ENCODE measurements around the gene CYTH3. TPM values are rescaled to one million over a fixed set of nuclear protein-coding genes. Genes with fewer than 3 reads are reported as not detected.
"Not testable (repeated sequence)": the region's sequence is repeated elsewhere in the genome, so short reads cannot be mapped to it uniquely, and the experiment has no call there.

The CYTH3 gene
- total and polyA plus RNA-seq, 2 experiments from 2014 or later = 11.9 to 15.7 TPM

DNA sequence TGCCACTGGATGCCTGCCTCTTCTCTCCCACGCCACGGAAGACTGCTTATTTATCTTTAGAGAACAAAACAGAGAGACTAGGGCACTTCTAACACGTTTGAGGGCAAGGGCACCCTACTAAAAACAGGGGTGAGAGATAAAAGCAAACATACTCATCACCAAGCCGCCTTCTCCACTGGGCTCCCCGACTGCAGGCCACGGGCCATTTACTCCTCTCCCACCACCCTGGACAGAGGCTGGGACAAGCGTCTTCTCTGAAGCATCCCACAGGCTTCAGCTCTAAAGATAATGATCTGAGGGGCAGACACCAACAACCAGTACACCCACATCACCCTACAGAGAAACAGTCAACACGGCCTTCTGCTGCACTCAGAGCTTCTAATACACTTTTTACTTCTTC is 78.7 kb downstream of the CYTH3 start:
- H3K79me2 ChIP-seq = peaks cover 19% of the 10 kb centered on the region
- H3K27ac ChIP-seq = no peak overlapping the region
- H3K27me3 ChIP-seq = no peaks in the 10 kb centered on the region
- no peaks in the 10 kb centered on the region for H4K20me1 ChIP-seq (ENCODE audit: insufficient read depth, poor library complexity, severe bottlenecking)
- no peak for DNase-seq (ENCODE audit: low spot score)
- no peaks in the 10 kb centered on the region for H3K9me2 ChIP-seq (replicated peaks; ENCODE audit: insufficient read depth)
- no peaks in the 10 kb centered on the region for H3K36me3 ChIP-seq (replicated peaks; ENCODE audit: insufficient read depth, low read depth)
- 70% methylated on average over 8 of the region's 8 CpGs for WGBS (ENCODE audit: low lambda C conversion rate, missing lambda C conversion rate)
- TF ChIP-seq EZH2phosphoT487 (IDR thresholded peaks at IDR 0.05; ENCODE audit: low read depth, severe bottlenecking, unreplicated experiment) (no peak), EZH2 (IDR thresholded peaks at IDR 0.05; ENCODE audit: borderline replicate concordance) (no peak)
- TF ChIP-seq, protein P1, sequence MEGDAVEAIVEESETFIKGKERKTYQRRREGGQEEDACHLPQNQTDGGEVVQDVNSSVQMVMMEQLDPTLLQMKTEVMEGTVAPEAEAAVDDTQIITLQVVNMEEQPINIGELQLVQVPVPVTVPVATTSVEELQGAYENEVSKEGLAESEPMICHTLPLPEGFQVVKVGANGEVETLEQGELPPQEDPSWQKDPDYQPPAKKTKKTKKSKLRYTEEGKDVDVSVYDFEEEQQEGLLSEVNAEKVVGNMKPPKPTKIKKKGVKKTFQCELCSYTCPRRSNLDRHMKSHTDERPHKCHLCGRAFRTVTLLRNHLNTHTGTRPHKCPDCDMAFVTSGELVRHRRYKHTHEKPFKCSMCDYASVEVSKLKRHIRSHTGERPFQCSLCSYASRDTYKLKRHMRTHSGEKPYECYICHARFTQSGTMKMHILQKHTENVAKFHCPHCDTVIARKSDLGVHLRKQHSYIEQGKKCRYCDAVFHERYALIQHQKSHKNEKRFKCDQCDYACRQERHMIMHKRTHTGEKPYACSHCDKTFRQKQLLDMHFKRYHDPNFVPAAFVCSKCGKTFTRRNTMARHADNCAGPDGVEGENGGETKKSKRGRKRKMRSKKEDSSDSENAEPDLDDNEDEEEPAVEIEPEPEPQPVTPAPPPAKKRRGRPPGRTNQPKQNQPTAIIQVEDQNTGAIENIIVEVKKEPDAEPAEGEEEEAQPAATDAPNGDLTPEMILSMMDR (IDR thresholded peaks at IDR 0.05; ENCODE audit: poor library complexity) = no peak
- H3K4me2 ChIP-seq = no peak overlapping the region
- H3K4me3 ChIP-seq = no peak overlapping the region
- no peaks in the 10 kb centered on the region for H3K9me3 ChIP-seq (ENCODE audit: low read depth)
- H3K4me1 ChIP-seq (ENCODE audit: insufficient read depth) = peaks cover 4% of the 10 kb centered on the region
- no peak overlapping the region for H2AFZ ChIP-seq

DNA sequence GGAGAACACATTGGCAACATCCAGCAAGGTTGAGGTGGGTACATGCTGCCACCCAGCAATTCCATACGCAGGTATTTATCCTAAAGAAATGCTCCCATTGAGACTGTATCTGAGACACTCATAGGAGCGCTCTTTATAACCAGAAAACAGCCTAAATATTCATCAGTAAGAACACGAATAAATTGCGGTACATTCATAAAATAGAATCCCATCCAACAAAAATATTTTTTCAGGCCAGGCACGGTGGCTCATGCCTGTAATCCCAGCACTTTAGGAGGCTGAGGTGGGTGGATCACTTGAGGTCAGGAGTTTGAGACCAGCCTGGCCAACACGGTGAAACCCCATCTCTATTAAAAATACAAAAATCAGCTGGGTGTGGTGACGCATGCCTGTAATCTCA is 81.9 kb downstream of the CYTH3 start:
- H3K4me3 ChIP-seq; DNase-seq (ENCODE audit: low spot score); H3K36me3 ChIP-seq (replicated peaks; ENCODE audit: insufficient read depth, low read depth); H3K27me3 ChIP-seq; H3K4me1 ChIP-seq (ENCODE audit: insufficient read depth); H2AFZ ChIP-seq; H3K27ac ChIP-seq; H3K9me2 ChIP-seq (replicated peaks; ENCODE audit: insufficient read depth); H3K9me3 ChIP-seq (ENCODE audit: low read depth); H4K20me1 ChIP-seq (ENCODE audit: insufficient read depth, poor library complexity, severe bottlenecking); H3K4me2 ChIP-seq: not testable (repeated sequence)
- H3K79me2 ChIP-seq = peaks cover 15% of the 10 kb centered on the region
- 94% methylated on average over 7 of the region's 7 CpGs for WGBS (ENCODE audit: low lambda C conversion rate, missing lambda C conversion rate)

DNA sequence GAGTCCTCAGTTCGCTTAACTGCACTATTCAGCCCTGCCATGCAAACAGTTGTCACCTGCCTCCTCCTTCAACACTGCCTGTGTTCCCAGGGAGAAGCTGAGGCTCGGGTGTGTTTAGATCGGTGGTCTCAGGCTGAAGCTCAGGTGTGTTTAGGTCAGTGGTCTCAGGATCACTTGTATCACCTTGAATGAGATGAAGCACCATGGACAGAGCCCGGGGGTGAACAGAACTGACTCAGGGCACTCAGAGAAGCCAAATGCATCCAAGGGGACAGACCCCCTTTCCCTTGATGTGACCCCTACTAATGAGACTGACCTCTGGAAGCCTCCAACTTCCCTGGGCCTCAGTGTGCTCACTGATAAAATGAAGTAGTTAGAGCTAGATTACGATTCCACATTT is 84.0 kb downstream of the CYTH3 start:
- Histone ChIP-seq H3K79me2 (peaks cover 8% of the 10 kb centered on the region), H3K27ac (no peak overlapping the region), H2AFZ (no peak overlapping the region), H4K20me1 (ENCODE audit: insufficient read depth, poor library complexity, severe bottlenecking) (no peaks in the 10 kb centered on the region), H3K4me2 (no peak overlapping the region), H3K4me3 (no peak overlapping the region), H3K4me1 (ENCODE audit: insufficient read depth) (no peaks in the 10 kb centered on the region), H3K9me2 (replicated peaks; ENCODE audit: insufficient read depth) (no peaks in the 10 kb centered on the region), H3K27me3 (no peaks in the 10 kb centered on the region), H3K9me3 (ENCODE audit: low read depth) (no peaks in the 10 kb centered on the region), H3K36me3 (replicated peaks; ENCODE audit: insufficient read depth, low read depth) (no peaks in the 10 kb centered on the region)
- 94% methylated on average over 5 of the region's 5 CpGs for WGBS (ENCODE audit: low lambda C conversion rate, missing lambda C conversion rate)
- no peak for DNase-seq (ENCODE audit: low spot score)
- TF ChIP-seq EZH2 (IDR thresholded peaks at IDR 0.05; ENCODE audit: borderline replicate concordance) = no peak
- TF ChIP-seq, protein P1 (IDR thresholded peaks at IDR 0.05; ENCODE audit: poor library complexity) = no peak
- TF ChIP-seq EZH2phosphoT487 (IDR thresholded peaks at IDR 0.05; ENCODE audit: low read depth, severe bottlenecking, unreplicated experiment) = no peak

DNA sequence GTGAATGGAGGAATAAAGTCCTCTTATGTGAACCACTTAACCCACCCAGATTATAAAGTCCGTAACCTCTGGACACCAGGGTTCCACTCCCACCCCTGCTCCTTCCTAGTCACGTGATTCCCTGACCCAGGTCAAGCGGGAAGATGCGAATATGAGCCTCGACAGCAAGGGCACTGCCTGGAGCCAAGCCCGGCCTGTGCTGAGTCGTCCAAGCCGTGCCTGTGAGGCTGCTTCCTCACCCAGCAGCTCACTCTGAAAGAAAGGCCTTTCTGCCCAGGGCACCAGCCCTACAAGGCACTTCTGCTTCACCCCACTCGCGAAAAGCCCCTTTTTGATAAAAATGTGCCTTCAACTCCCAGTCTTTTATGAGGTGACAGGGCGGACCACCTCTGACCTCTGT is 85.8 kb downstream of the CYTH3 start:
- no peaks in the 10 kb centered on the region for H3K36me3 ChIP-seq (replicated peaks; ENCODE audit: insufficient read depth, low read depth)
- no peaks in the 10 kb centered on the region for H4K20me1 ChIP-seq (ENCODE audit: insufficient read depth, poor library complexity, severe bottlenecking)
- H3K4me2 ChIP-seq = no peak overlapping the region
- no peak for DNase-seq (ENCODE audit: low spot score)
- H3K27me3 ChIP-seq = no peaks in the 10 kb centered on the region
- TF ChIP-seq EZH2phosphoT487 (IDR thresholded peaks at IDR 0.05; ENCODE audit: low read depth, severe bottlenecking, unreplicated experiment) = no peak
- TF ChIP-seq, protein P1 (IDR thresholded peaks at IDR 0.05; ENCODE audit: poor library complexity) = no peak
- no peak for TF ChIP-seq EZH2 (IDR thresholded peaks at IDR 0.05; ENCODE audit: borderline replicate concordance)
- no peaks in the 10 kb centered on the region for H3K9me2 ChIP-seq (replicated peaks; ENCODE audit: insufficient read depth)
- no peaks in the 10 kb centered on the region for H3K4me1 ChIP-seq (ENCODE audit: insufficient read depth)
- WGBS (ENCODE audit: low lambda C conversion rate, missing lambda C conversion rate) = 86% methylated on average over 11 of the region's 11 CpGs
- no peak overlapping the region for H3K27ac ChIP-seq
- no peak overlapping the region for H3K4me3 ChIP-seq
- H3K9me3 ChIP-seq (ENCODE audit: low read depth) = no peaks in the 10 kb centered on the region
- no peaks in the 10 kb centered on the region for H3K79me2 ChIP-seq
- H2AFZ ChIP-seq = no peak overlapping the region

Data from hepatocyte (in vitro differentiated cells).